Prostate gland (tissue), 2 donors: Measurements from ENCODE around the gene XPA.

ENCODE experiments used
- POLR2A ChIP-seq: fragments of 450-650 bp; IDR thresholded peaks from one replicate; pipeline ENCODE4 v1.6.1; 2016; ENCODE audit warnings: antibody characterized with exemption, mild to moderate bottlenecking
- TF ChIP-seq, protein P1 (sequence below), 4 experiments: fragments of 200-600 bp in 2 of 4; fragments of 450-650 bp in 2 of 4; sonication (generic) in 2 of 4; IDR thresholded peaks; 1 replicate in 3 of 4; 2 replicates in 1 of 4; pipeline ENCODE4 v1.5.1; 2016 to 2019; ENCODE audit warnings: antibody characterized with exemption in 4 of 4, mild to moderate bottlenecking in 2 of 4, moderate library complexity in 2 of 4

DNA sequence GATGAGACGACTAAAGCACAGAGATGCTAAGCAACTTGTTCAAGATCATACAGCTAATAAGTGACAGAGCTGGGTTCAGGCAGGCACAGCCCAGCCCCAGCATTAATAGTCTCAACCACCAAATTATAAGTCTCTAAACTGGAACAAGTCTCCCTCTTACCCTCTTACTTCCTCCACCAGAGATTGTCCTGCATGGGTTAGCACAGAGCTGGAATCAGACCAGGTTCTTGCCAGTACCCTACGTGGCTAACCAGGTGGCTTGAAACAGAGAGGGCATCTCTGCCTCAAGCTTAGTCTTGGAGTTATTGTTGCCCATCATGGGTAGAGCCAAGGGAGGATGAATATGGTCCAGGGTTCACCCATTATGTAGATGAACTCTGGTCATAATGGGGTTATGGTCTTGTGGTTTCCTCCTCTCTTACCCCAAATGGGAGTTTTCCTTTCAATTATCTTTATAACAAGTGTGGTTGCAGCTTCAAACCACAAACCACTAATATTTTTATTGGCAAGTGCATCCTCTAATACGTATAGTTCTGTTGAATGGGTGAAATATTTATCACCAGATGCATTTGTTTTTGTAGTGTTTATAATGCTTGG, 8.3 kb upstream of the XPA start:
- TF ChIP-seq, protein P1, sequence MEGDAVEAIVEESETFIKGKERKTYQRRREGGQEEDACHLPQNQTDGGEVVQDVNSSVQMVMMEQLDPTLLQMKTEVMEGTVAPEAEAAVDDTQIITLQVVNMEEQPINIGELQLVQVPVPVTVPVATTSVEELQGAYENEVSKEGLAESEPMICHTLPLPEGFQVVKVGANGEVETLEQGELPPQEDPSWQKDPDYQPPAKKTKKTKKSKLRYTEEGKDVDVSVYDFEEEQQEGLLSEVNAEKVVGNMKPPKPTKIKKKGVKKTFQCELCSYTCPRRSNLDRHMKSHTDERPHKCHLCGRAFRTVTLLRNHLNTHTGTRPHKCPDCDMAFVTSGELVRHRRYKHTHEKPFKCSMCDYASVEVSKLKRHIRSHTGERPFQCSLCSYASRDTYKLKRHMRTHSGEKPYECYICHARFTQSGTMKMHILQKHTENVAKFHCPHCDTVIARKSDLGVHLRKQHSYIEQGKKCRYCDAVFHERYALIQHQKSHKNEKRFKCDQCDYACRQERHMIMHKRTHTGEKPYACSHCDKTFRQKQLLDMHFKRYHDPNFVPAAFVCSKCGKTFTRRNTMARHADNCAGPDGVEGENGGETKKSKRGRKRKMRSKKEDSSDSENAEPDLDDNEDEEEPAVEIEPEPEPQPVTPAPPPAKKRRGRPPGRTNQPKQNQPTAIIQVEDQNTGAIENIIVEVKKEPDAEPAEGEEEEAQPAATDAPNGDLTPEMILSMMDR (IDR thresholded peaks at IDR 0.05), result no peak
- TF ChIP-seq POLR2A, result no peak
